ENCODE results near the gene ARTN.

DNA sequence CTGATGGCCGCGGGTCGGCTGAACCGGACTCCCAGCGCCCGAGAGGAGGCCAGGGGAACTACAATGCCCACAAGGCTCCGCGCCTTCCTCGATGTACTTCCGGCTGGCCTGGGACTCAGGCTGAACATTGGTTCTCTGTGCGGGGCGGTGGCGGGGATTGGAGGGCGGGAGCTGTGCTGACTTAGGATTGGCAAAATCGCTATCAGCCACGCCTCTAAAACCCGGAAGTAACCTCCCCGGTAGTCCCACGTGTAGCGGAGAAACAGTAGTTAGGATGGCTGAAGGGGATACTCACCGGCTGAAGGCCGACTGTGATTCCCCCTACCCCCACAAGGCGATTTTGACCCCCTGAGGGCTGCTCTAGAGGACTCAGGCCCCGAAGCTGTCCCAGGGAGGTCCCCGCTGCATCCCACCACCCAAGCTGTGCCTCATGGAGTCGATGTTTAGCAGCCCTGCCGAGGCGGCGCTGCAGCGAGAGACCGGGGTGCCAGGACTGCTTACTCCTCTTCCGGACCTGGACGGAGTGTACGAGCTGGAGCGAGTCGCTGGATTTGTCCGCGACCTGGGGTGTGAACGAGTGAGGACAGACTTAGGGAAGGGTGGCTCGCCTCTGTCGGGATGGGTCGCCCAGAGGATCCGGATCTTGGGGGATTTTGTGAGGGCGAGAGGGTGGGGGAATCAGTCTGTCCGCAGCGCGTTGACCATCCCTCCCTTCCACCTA, 36.3 kb downstream of the ARTN start, which contains the start of gene DPH2:
- peak in 2 of 4 experiments; percentile 7 to 54 for TF ChIP-seq CTCF (IDR thresholded peaks at IDR 0.05)
- peak; percentile 19 for TF ChIP-seq POLR2A (IDR thresholded peaks at IDR 0.05)
- peak; percentile 86 for TF ChIP-seq POLR2AphosphoS5 (IDR thresholded peaks at IDR 0.05)
